ENCODE measurements around the gene BTBD7.

DNA sequence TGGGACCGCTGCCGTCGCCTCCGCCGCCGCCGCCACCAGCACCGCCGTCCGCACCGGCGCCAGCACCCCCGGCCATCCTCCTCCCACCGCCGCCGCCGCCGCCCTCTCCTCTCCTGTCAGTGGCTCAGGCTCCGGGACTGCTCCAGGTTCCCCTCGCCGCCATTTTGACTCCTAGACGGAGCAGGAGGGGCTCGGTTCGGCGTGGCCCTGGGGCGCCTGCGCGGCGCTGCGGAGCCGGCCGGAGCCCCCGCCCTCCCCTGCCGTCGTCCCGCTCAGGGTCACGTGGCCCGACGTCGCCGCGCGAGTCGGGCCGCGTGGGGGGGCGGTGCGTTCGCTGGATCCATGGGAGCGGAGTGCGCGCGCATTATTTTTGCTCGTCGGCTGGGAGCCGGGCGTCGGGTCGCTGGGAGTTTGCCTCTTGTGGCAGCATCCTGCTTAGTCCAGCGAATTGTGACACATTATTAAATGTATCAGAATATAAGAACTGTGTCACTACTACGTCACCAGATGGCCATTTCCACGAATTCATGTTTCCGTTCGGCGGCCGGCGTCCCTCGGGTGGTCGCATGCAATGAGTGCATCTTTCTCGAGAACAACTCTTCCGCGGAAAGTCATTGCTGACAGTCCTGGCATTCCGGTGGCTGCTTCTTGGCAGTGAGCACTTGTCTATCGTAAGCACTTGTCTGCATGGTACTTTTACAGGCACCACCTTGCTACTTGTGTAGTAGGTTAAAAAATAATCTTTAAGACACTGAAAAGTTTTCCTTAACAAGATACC lies at the start of gene BTBD7:
- TF ChIP-seq, protein P1, sequence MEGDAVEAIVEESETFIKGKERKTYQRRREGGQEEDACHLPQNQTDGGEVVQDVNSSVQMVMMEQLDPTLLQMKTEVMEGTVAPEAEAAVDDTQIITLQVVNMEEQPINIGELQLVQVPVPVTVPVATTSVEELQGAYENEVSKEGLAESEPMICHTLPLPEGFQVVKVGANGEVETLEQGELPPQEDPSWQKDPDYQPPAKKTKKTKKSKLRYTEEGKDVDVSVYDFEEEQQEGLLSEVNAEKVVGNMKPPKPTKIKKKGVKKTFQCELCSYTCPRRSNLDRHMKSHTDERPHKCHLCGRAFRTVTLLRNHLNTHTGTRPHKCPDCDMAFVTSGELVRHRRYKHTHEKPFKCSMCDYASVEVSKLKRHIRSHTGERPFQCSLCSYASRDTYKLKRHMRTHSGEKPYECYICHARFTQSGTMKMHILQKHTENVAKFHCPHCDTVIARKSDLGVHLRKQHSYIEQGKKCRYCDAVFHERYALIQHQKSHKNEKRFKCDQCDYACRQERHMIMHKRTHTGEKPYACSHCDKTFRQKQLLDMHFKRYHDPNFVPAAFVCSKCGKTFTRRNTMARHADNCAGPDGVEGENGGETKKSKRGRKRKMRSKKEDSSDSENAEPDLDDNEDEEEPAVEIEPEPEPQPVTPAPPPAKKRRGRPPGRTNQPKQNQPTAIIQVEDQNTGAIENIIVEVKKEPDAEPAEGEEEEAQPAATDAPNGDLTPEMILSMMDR (IDR thresholded peaks at IDR 0.05): no peak
- peak in 1 of 2 donors; percentile 53 for TF ChIP-seq POLR2A (IDR thresholded peaks at IDR 0.05)
- TF ChIP-seq POLR2AphosphoS5 (IDR thresholded peaks at IDR 0.05; ENCODE audit: insufficient read depth in 1 of 2, low read depth in 1 of 2): peak; percentile 52 to 77

Data from vagina (tissue), 2 donors.